ENCODE data around the gene SLC4A8. TPM values are rescaled to one million over a fixed set of nuclear protein-coding genes. Genes with fewer than 3 reads are reported as not detected.
A peak's percentile ranks its signal among the peaks of the same experiment; 100 is the strongest.

The SLC4A8 gene
- total RNA-seq, 1 experiment from 2014 or later, result 26.3 TPM

GRCh38 chr12:51378749-51379148 is 45.9 kb upstream of the SLC4A8 start:
- no peak overlapping the region for H2BK5ac ChIP-seq (ENCODE audit: insufficient read length, low read length)
- H3K36me3 Mint-ChIP-seq (ENCODE audit: insufficient read depth in 1 of 3, low read depth in 3 of 3), result peaks cover 3 to 60% (median 51%) of the 10 kb centered on the region in 3 experiments; a peak in 6 of 7 replicates
- H2BK12ac ChIP-seq (ENCODE audit: insufficient read length, low read depth, low read length), result no peak overlapping the region
- H4K91ac ChIP-seq (ENCODE audit: insufficient read length, low read depth, low read length), result no peak overlapping the region
- no peaks in the 10 kb centered on the region for H3K79me2 ChIP-seq (ENCODE audit: insufficient read depth, low read length)
- H3K18ac ChIP-seq (ENCODE audit: insufficient read length, low read depth, low read length), result no peak overlapping the region
- no peaks in the 10 kb centered on the region for H4K20me1 ChIP-seq (ENCODE audit: control insufficient read depth, insufficient read depth, insufficient read length)
- H3K9ac ChIP-seq (ENCODE audit: extremely low read depth, insufficient read length, low read length), result no peak overlapping the region
- no peak overlapping the region for H4K5ac ChIP-seq (ENCODE audit: insufficient read length, low read depth, low read length)
- no peak overlapping the region for H3K27ac ChIP-seq (ENCODE audit: insufficient read length, low read depth, low read length)
- H3K4me2 ChIP-seq (ENCODE audit: insufficient read depth, insufficient read length, low read length), result no peak overlapping the region
- H3K23ac ChIP-seq (ENCODE audit: insufficient read length, low read depth, low read length), result no peak overlapping the region
- TF ChIP-seq CTCF (conservative IDR thresholded peaks at IDR 0.05), result no peak
- H3K79me1 ChIP-seq (ENCODE audit: insufficient read depth, low read depth, low read length, poor library complexity, severe bottlenecking), result no peaks in the 10 kb centered on the region
- no peaks in the 10 kb centered on the region for H3K27me3 ChIP-seq (ENCODE audit: insufficient read depth, low read length)
- peaks cover 2% of the 10 kb centered on the region for H3K23me2 ChIP-seq (ENCODE audit: insufficient read length, low read depth, low read length, poor library complexity, severe bottlenecking)
- H3K9me3 ChIP-seq (ENCODE audit: control insufficient read depth, low read depth, low read length), result no peaks in the 10 kb centered on the region
- no peaks in the 10 kb centered on the region for H3K9me3 Mint-ChIP-seq
- peak overlapping the region in 1 of 3 experiments; percentile 37; a peak in 2 of 7 replicates for H3K27ac Mint-ChIP-seq
- no peak overlapping the region for H2BK15ac ChIP-seq (ENCODE audit: low read depth, low read length)
- no peak overlapping the region for H3K4me3 Mint-ChIP-seq
- no CpG with 5 or more reads among the region's 2 CpGs for WGBS (ENCODE audit: extremely low coverage, insufficient read length, low lambda C conversion rate)
- H3K27me3 Mint-ChIP-seq (ENCODE audit: low read depth), result no peaks in the 10 kb centered on the region
- no peak overlapping the region for H3T11ph ChIP-seq (ENCODE audit: low read length)
- H2BK120ac ChIP-seq (ENCODE audit: low read depth, low read length, poor library complexity, severe bottlenecking), result no peak overlapping the region
- peaks cover 25 to 26% of the 10 kb centered on the region in 2 experiments for H3K4me1 Mint-ChIP-seq
- H3K56ac ChIP-seq (ENCODE audit: insufficient read length, low read depth, low read length), result no peak overlapping the region
- H3K4ac ChIP-seq (ENCODE audit: low read depth, low read length), result no peak overlapping the region
- no peak overlapping the region for H2AK5ac ChIP-seq (ENCODE audit: insufficient read length, low read length)
- H3K14ac ChIP-seq (ENCODE audit: insufficient read depth, low read length), result no peak overlapping the region
- no peak overlapping the region for H2BK20ac ChIP-seq (ENCODE audit: low read depth, low read length, poor library complexity, severe bottlenecking)
- H2AFZ ChIP-seq (ENCODE audit: low read length), result no peak overlapping the region
- DNase-seq, result no peak
- peaks cover 11% of the 10 kb centered on the region for H3K4me1 ChIP-seq (ENCODE audit: insufficient read depth, low read length)
- no peak overlapping the region for H4K8ac ChIP-seq (replicated peaks; ENCODE audit: insufficient read length, low read depth, low read length)

Measured in H9 (cell line).